HL-60 (cell line): ENCODE data around the gene SERPINA4.

Experiments used
- CTCF ChIP-seq: IDR thresholded peaks from one replicate; pipeline ENCODE4 v1.5.1; 2011; ENCODE audit warnings: low read length, control low read depth, inconsistent platforms; ENCODE audit not compliant: insufficient read depth
- GABPA ChIP-seq: IDR thresholded peaks from 2 replicates; pipeline ENCODE4 v1.6.1; 2012; ENCODE audit warnings: low read depth
- POLR2AphosphoS5 ChIP-seq: IDR thresholded peaks from 2 replicates; pipeline ENCODE4 v1.6.1; 2012; ENCODE audit warnings: low read depth
- REST ChIP-seq: IDR thresholded peaks from 2 replicates; pipeline ENCODE4 v1.6.1; 2012; ENCODE audit warnings: low read depth; ENCODE audit not compliant: insufficient replicate concordance

- TF ChIP-seq CTCF (no peak), POLR2AphosphoS5 (no peak), REST (no peak), GABPA (no peak)
These were observed 58.1 kb downstream of the SERPINA4 start for GRCh38 chr14:94619297-94619696.
